WTC11 (cell line): Measurements from ENCODE around the gene SAFB2. TPM values are rescaled to one million over a fixed set of nuclear protein-coding genes. Genes with fewer than 3 reads are reported as not detected.
A peak's percentile ranks its signal among the peaks of the same experiment; 100 is the strongest.

Experiments used
- ATAC-seq: fragments of 200-7000 bp; cut with Tn5 transposase; 2 replicates; pipeline ENCODE4 v1.10.0; 2021; ENCODE audit warnings: mild to moderate bottlenecking, moderate library complexity
- CTCF ChIA-PET: fragments of 300-600 bp; sonication (Branson Sonifier 250); formaldehyde crosslinking; loops from one replicate; lab custom pipeline; 2021; ENCODE audit warnings: antibody characterized with exemption; lab: Charles Lee
- POLR2A ChIA-PET: fragments of 350-600 bp; sonication (Branson Sonifier 250); formaldehyde crosslinking; loops from one replicate; lab custom pipeline; 2021; ENCODE audit warnings: antibody characterized with exemption; lab: Charles Lee
- DNase-seq: peaks from one replicate; pipeline ENCODE4 v3.0.0; 2021; ENCODE audit warnings: low spot score
- H3K27ac Mint-ChIP-seq: 2 replicates; pipeline ENCODE4 v1.8.0; 2021; ENCODE audit warnings: mixed read lengths
- H3K27me3 Mint-ChIP-seq: 2 replicates; pipeline ENCODE4 v1.8.0; 2021; ENCODE audit warnings: low read depth, mild to moderate bottlenecking, moderate library complexity, mixed read lengths
- H3K36me3 Mint-ChIP-seq: 2 replicates; pipeline ENCODE4 v1.8.0; 2021; ENCODE audit warnings: mixed read lengths
- H3K4me1 Mint-ChIP-seq: 2 replicates; pipeline ENCODE4 v1.8.0; 2022; ENCODE audit warnings: mixed read lengths
- H3K4me3 Mint-ChIP-seq: 2 replicates; pipeline ENCODE4 v1.8.0; 2021; ENCODE audit warnings: mild to moderate bottlenecking, moderate library complexity, mixed read lengths
- H3K9me3 Mint-ChIP-seq: 2 replicates; pipeline ENCODE4 v1.8.0; 2021; ENCODE audit warnings: mixed read lengths
- GTF2I ChIP-seq: fragments of 250-450 bp; sonication (Bioruptor Pico); conservative IDR thresholded peaks from 2 replicates; pipeline ENCODE4 v1.4.0; 2021; ENCODE audit warnings: mild to moderate bottlenecking
- SMAD3 ChIP-seq: sonication (generic); formaldehyde crosslinking; IDR thresholded peaks from 2 replicates; pipeline ENCODE4 v1.8.0; 2022; ENCODE audit warnings: missing genetic modification reagents, mild to moderate bottlenecking, borderline replicate concordance
- TP53 ChIP-seq: sonication (generic); formaldehyde crosslinking; IDR thresholded peaks from 2 replicates; pipeline ENCODE4 v1.8.1; 2023; ENCODE audit warnings: mild to moderate bottlenecking, missing genetic modification reagents
- ZNF219 ChIP-seq: sonication (generic); formaldehyde crosslinking; IDR thresholded peaks from 2 replicates; pipeline ENCODE4 v1.8.0; 2023; ENCODE audit warnings: missing genetic modification reagents, mild to moderate bottlenecking, borderline replicate concordance
- total RNA-seq: library from RNA; stranded (reverse); gene quantifications from 3 replicates; pipeline ENCODE4 v1.2.3, GENCODE V29; 2021
- TF ChIP-seq, protein P1 (sequence below): fragments of 250-450 bp; sonication (Bioruptor Pico); IDR thresholded peaks from 2 replicates; pipeline ENCODE4 v1.9.0; 2021; ENCODE audit warnings: mild to moderate bottlenecking
- TF ChIP-seq, protein P2 (sequence below): sonication (generic); formaldehyde crosslinking; IDR thresholded peaks from 2 replicates; pipeline ENCODE4 v1.8.0; 2022; ENCODE audit warnings: missing genetic modification reagents
- TF ChIP-seq, protein P3 (sequence below): sonication (generic); formaldehyde crosslinking; IDR thresholded peaks from 2 replicates; pipeline ENCODE4 v1.8.0; 2023; ENCODE audit warnings: mild to moderate bottlenecking, missing genetic modification reagents
- TF ChIP-seq, protein P4 (sequence below): sonication (generic); formaldehyde crosslinking; conservative IDR thresholded peaks from 2 replicates; pipeline ENCODE4 v1.8.1; 2022; ENCODE audit warnings: mild to moderate bottlenecking, missing genetic modification reagents
- TF ChIP-seq, protein P5 (sequence below): sonication (generic); formaldehyde crosslinking; IDR thresholded peaks from 2 replicates; pipeline ENCODE4 v1.8.0; 2022; ENCODE audit warnings: mild to moderate bottlenecking, missing genetic modification reagents

SAFB2 gene
- total RNA-seq, 1 experiment from 2014 or later: 100 TPM

DNA sequence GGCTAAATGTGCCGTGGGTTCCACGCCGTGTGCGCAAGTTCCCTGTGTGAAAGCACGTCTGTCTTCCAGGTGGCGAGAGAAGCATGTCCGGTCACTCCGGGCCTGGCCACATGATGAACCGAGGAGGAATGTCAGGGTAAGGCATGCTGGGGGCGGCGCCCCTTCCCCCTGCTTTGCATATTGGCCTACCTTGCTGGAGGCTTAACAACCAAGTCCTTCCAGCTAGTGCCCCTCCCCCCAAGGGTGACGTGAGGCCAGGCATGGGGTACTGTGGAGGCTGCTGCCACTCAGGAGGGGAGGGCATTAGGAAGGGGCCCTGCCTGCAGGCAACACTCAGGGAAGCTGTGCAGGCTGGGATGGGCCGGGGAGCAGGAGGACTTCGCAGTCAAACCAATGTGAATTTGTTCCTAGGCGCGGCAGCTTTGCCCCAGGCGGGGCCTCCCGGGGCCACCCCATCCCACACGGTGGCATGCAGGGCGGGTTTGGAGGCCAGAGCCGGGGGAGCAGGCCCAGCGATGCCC lies 45.2 kb upstream of the SAFB2 start:
- peak; percentile 75 for DNase-seq
- no peaks in the 10 kb centered on the region for H3K27me3 Mint-ChIP-seq
- no peak overlapping the region for H3K4me3 Mint-ChIP-seq
- peaks cover 63% of the 10 kb centered on the region for H3K36me3 Mint-ChIP-seq
- H3K9me3 Mint-ChIP-seq: no peaks in the 10 kb centered on the region
- ChIA-PET POLR2A (no interaction called here), CTCF (interaction anchor here (1.3 to 4.1 kb wide), 2 partner anchors 19 to 22 kb away, joined by 7 to 15 read pairs; partner anchors contain the start of gene RPL36)
- peaks cover 11% of the 10 kb centered on the region for H3K4me1 Mint-ChIP-seq
- peak overlapping the region; percentile 86 for H3K27ac Mint-ChIP-seq
- peak; percentile 76 for ATAC-seq
- TF ChIP-seq, protein P1, sequence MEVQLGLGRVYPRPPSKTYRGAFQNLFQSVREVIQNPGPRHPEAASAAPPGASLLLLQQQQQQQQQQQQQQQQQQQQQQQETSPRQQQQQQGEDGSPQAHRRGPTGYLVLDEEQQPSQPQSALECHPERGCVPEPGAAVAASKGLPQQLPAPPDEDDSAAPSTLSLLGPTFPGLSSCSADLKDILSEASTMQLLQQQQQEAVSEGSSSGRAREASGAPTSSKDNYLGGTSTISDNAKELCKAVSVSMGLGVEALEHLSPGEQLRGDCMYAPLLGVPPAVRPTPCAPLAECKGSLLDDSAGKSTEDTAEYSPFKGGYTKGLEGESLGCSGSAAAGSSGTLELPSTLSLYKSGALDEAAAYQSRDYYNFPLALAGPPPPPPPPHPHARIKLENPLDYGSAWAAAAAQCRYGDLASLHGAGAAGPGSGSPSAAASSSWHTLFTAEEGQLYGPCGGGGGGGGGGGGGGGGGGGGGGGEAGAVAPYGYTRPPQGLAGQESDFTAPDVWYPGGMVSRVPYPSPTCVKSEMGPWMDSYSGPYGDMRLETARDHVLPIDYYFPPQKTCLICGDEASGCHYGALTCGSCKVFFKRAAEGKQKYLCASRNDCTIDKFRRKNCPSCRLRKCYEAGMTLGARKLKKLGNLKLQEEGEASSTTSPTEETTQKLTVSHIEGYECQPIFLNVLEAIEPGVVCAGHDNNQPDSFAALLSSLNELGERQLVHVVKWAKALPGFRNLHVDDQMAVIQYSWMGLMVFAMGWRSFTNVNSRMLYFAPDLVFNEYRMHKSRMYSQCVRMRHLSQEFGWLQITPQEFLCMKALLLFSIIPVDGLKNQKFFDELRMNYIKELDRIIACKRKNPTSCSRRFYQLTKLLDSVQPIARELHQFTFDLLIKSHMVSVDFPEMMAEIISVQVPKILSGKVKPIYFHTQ (CRISPR knock-in tag): no peak
- TF ChIP-seq, protein P2, sequence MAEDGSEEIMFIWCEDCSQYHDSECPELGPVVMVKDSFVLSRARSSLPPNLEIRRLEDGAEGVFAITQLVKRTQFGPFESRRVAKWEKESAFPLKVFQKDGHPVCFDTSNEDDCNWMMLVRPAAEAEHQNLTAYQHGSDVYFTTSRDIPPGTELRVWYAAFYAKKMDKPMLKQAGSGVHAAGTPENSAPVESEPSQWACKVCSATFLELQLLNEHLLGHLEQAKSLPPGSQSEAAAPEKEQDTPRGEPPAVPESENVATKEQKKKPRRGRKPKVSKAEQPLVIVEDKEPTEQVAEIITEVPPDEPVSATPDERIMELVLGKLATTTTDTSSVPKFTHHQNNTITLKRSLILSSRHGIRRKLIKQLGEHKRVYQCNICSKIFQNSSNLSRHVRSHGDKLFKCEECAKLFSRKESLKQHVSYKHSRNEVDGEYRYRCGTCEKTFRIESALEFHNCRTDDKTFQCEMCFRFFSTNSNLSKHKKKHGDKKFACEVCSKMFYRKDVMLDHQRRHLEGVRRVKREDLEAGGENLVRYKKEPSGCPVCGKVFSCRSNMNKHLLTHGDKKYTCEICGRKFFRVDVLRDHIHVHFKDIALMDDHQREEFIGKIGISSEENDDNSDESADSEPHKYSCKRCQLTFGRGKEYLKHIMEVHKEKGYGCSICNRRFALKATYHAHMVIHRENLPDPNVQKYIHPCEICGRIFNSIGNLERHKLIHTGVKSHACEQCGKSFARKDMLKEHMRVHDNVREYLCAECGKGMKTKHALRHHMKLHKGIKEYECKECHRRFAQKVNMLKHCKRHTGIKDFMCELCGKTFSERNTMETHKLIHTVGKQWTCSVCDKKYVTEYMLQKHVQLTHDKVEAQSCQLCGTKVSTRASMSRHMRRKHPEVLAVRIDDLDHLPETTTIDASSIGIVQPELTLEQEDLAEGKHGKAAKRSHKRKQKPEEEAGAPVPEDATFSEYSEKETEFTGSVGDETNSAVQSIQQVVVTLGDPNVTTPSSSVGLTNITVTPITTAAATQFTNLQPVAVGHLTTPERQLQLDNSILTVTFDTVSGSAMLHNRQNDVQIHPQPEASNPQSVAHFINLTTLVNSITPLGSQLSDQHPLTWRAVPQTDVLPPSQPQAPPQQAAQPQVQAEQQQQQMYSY: peak; percentile 43; the same call in 1 of the 2 replicates
- TF ChIP-seq SMAD3 (CRISPR knock-in tag) (no peak), GTF2I (CRISPR knock-in tag) (no peak), TP53 (CRISPR knock-in tag) (no peak)
- TF ChIP-seq, protein P3, sequence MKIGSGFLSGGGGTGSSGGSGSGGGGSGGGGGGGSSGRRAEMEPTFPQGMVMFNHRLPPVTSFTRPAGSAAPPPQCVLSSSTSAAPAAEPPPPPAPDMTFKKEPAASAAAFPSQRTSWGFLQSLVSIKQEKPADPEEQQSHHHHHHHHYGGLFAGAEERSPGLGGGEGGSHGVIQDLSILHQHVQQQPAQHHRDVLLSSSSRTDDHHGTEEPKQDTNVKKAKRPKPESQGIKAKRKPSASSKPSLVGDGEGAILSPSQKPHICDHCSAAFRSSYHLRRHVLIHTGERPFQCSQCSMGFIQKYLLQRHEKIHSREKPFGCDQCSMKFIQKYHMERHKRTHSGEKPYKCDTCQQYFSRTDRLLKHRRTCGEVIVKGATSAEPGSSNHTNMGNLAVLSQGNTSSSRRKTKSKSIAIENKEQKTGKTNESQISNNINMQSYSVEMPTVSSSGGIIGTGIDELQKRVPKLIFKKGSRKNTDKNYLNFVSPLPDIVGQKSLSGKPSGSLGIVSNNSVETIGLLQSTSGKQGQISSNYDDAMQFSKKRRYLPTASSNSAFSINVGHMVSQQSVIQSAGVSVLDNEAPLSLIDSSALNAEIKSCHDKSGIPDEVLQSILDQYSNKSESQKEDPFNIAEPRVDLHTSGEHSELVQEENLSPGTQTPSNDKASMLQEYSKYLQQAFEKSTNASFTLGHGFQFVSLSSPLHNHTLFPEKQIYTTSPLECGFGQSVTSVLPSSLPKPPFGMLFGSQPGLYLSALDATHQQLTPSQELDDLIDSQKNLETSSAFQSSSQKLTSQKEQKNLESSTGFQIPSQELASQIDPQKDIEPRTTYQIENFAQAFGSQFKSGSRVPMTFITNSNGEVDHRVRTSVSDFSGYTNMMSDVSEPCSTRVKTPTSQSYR (CRISPR knock-in tag): peak; percentile 47; the same call in 1 of the 2 replicates

DNA sequence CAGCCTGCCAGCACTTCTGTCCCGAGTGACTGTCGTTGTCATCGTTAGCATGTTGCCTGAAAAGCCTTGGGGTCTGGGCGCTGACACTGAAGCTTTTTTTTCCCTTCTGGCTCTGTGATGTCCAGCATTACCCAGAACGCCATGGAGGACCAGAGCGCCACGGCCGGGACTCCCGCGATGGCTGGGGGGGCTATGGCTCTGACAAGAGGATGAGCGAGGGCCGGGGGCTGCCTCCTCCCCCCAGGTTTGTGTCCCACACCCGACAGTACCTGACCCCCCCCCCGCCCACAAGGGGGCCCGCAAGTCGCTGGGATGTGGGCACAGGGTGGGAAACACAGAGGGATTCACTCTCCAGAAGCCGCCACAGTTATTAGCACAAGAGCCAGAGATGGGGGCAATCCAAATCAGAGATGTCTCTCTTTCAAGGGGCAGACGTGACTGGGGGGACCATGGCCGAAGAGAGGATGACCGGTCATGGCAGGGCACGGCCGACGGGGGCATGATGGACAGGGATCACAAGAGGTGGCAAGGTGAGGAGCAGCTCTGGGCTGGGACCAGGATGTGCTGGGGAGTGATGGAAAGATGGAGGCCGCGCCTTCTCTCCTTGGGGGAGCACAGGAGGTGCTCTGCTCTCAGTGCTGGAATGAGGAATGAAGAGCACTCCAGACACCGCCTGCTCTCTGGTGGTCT lies 44.5 kb upstream of the SAFB2 start:
- ChIA-PET CTCF (interaction anchor here (0.9 to 4.1 kb wide), 3 partner anchors 20 to 22 kb away, joined by 3 to 15 read pairs (median 7); partner anchors contain the start of gene RPL36), POLR2A (interaction anchor here (0.5 kb wide), 1 partner anchor 730 kb away, joined by 4 read pairs; no protein-coding TSS in a partner anchor)
- H3K4me1 Mint-ChIP-seq: peaks cover 11% of the 10 kb centered on the region
- DNase-seq (no peak), ATAC-seq (no peak; the same call in 1 of the 2 replicates)
- peak overlapping the region; percentile 86; the same call in 1 of the 2 replicates for H3K27ac Mint-ChIP-seq
- H3K4me3 Mint-ChIP-seq: no peak overlapping the region
- peaks cover 66% of the 10 kb centered on the region for H3K36me3 Mint-ChIP-seq
- H3K9me3 Mint-ChIP-seq: no peaks in the 10 kb centered on the region
- TF ChIP-seq, protein P4, sequence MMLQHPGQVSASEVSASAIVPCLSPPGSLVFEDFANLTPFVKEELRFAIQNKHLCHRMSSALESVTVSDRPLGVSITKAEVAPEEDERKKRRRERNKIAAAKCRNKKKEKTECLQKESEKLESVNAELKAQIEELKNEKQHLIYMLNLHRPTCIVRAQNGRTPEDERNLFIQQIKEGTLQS (CRISPR knock-in tag): no peak
- TF ChIP-seq, protein P5, sequence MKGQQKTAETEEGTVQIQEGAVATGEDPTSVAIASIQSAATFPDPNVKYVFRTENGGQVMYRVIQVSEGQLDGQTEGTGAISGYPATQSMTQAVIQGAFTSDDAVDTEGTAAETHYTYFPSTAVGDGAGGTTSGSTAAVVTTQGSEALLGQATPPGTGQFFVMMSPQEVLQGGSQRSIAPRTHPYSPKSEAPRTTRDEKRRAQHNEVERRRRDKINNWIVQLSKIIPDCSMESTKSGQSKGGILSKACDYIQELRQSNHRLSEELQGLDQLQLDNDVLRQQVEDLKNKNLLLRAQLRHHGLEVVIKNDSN (CRISPR knock-in tag): no peak
- TF ChIP-seq ZNF219 (CRISPR knock-in tag): no peak
- no peaks in the 10 kb centered on the region for H3K27me3 Mint-ChIP-seq
